ENCODE data around the gene FAM174C.

The FAM174C gene

GRCh38 chr19:1291761-1292418 is 16.6 kb downstream of the FAM174C start:
- in situ Hi-C loops (cut with MboI; ENCODE audit: low sequenced_read_pairs): no loop called here

GRCh38 chr19:1292419-1293151 is 17.3 kb downstream of the FAM174C start:
- Histone ChIP-seq H3K36me3 (replicated peaks) (no peaks in the 10 kb centered on the region), H3K9me3 (no peaks in the 10 kb centered on the region), H3K4me1 (peaks cover 4% of the 10 kb centered on the region; the same call in 1 of the 2 replicates), H3K4me3 (no peak overlapping the region), H3K27me3 (ENCODE audit: low read depth) (no peaks in the 10 kb centered on the region)
- no peak for DNase-seq (ENCODE audit: low spot score in 2 of 2)
- in situ Hi-C loops (cut with MboI; ENCODE audit: low sequenced_read_pairs): no loop called here

More at GRCh38 chr19:1291761-1292418, 16.6 kb downstream of the FAM174C start:
- Histone ChIP-seq H3K27me3 (ENCODE audit: low read depth) (no peaks in the 10 kb centered on the region), H3K4me1 (peaks cover 10% of the 10 kb centered on the region; the same call in 1 of the 2 replicates), H3K36me3 (replicated peaks) (no peaks in the 10 kb centered on the region), H3K4me3 (no peak overlapping the region), H3K9me3 (no peaks in the 10 kb centered on the region)
- no peak for DNase-seq (ENCODE audit: low spot score in 2 of 2)

GRCh38 chr19:1293782-1294604 is 18.7 kb downstream of the FAM174C start:
- Histone ChIP-seq H3K9me3 (no peaks in the 10 kb centered on the region), H3K4me1 (peaks cover 4% of the 10 kb centered on the region; the same call in 1 of the 2 replicates), H3K36me3 (replicated peaks) (no peaks in the 10 kb centered on the region; the same call in 1 of the 2 replicates), H3K27me3 (ENCODE audit: low read depth) (no peaks in the 10 kb centered on the region), H3K4me3 (no peak overlapping the region)
- DNase-seq (ENCODE audit: low spot score in 2 of 2): no peak
- in situ Hi-C loops (cut with MboI; ENCODE audit: low sequenced_read_pairs): no loop called here

- in situ Hi-C loops (cut with MboI; ENCODE audit: low sequenced_read_pairs): no loop called here
- Histone ChIP-seq H3K4me3 (no peak overlapping the region), H3K4me1 (peaks cover 4% of the 10 kb centered on the region; the same call in 1 of the 2 replicates), H3K9me3 (no peaks in the 10 kb centered on the region), H3K36me3 (replicated peaks) (no peaks in the 10 kb centered on the region; the same call in 1 of the 2 replicates), H3K27me3 (ENCODE audit: low read depth) (no peaks in the 10 kb centered on the region)
- no peak for DNase-seq (ENCODE audit: low spot score in 2 of 2)
Observed at GRCh38 chr19:1294688-1295087, 19.4 kb downstream of the FAM174C start.

- Histone ChIP-seq H3K27me3 (ENCODE audit: low read depth) (no peaks in the 10 kb centered on the region), H3K4me1 (peaks cover 4% of the 10 kb centered on the region; the same call in 1 of the 2 replicates), H3K36me3 (replicated peaks) (no peaks in the 10 kb centered on the region; the same call in 1 of the 2 replicates), H3K9me3 (no peaks in the 10 kb centered on the region), H3K4me3 (no peak overlapping the region)
- peak in 1 of 2 experiments; percentile 72 for DNase-seq (ENCODE audit: low spot score in 2 of 2)
- in situ Hi-C loops (cut with MboI; ENCODE audit: low sequenced_read_pairs): no loop called here
Observed at GRCh38 chr19:1295169-1296012, 20.1 kb downstream of the FAM174C start.

GRCh38 chr19:1296078-1296477 is 20.7 kb downstream of the FAM174C start:
- in situ Hi-C loops (cut with MboI; ENCODE audit: low sequenced_read_pairs): no loop called here
- no peaks in the 10 kb centered on the region for H3K27me3 ChIP-seq (ENCODE audit: low read depth)

GRCh38 chr19:1296575-1297271 is 21.4 kb downstream of the FAM174C start:
- H3K9me3 ChIP-seq: no peaks in the 10 kb centered on the region
- in situ Hi-C loops (cut with MboI; ENCODE audit: low sequenced_read_pairs): no loop called here
- peaks cover 4% of the 10 kb centered on the region; the same call in 1 of the 2 replicates for H3K4me1 ChIP-seq
- no peaks in the 10 kb centered on the region for H3K27me3 ChIP-seq (ENCODE audit: low read depth)
- H3K36me3 ChIP-seq (replicated peaks): no peaks in the 10 kb centered on the region; the same call in 1 of the 2 replicates
- DNase-seq (ENCODE audit: low spot score in 2 of 2): no peak
- H3K4me3 ChIP-seq: no peak overlapping the region

More at GRCh38 chr19:1296078-1296477, 20.7 kb downstream of the FAM174C start:
- peaks cover 4% of the 10 kb centered on the region; the same call in 1 of the 2 replicates for H3K4me1 ChIP-seq
- H3K9me3 ChIP-seq: no peaks in the 10 kb centered on the region
- no peak overlapping the region for H3K4me3 ChIP-seq
- no peaks in the 10 kb centered on the region; the same call in 1 of the 2 replicates for H3K36me3 ChIP-seq (replicated peaks)
- DNase-seq (ENCODE audit: low spot score in 2 of 2): no peak

- H3K4me3 ChIP-seq: no peak overlapping the region
- H3K36me3 ChIP-seq (replicated peaks): no peaks in the 10 kb centered on the region; the same call in 1 of the 2 replicates
- no peaks in the 10 kb centered on the region for H3K27me3 ChIP-seq (ENCODE audit: low read depth)
- peaks cover 4% of the 10 kb centered on the region; the same call in 1 of the 2 replicates for H3K4me1 ChIP-seq
- in situ Hi-C loops (cut with MboI; ENCODE audit: low sequenced_read_pairs): no loop called here
- DNase-seq (ENCODE audit: low spot score in 2 of 2): no peak
- H3K9me3 ChIP-seq: no peaks in the 10 kb centered on the region
Observed at GRCh38 chr19:1298235-1298634, 22.9 kb downstream of the FAM174C start.

- in situ Hi-C loops (cut with MboI; ENCODE audit: low sequenced_read_pairs): no loop called here
- no peak for DNase-seq (ENCODE audit: low spot score in 2 of 2)
- Histone ChIP-seq H3K4me1 (peaks cover 4% of the 10 kb centered on the region; the same call in 1 of the 2 replicates), H3K27me3 (ENCODE audit: low read depth) (no peaks in the 10 kb centered on the region), H3K36me3 (replicated peaks) (no peaks in the 10 kb centered on the region; the same call in 1 of the 2 replicates), H3K9me3 (no peaks in the 10 kb centered on the region), H3K4me3 (no peak overlapping the region)
Observed at GRCh38 chr19:1299801-1300200, 24.5 kb downstream of the FAM174C start.

- H3K27me3 ChIP-seq (ENCODE audit: low read depth): no peaks in the 10 kb centered on the region
- H3K36me3 ChIP-seq (replicated peaks): no peaks in the 10 kb centered on the region; the same call in 1 of the 2 replicates
- in situ Hi-C loops (cut with MboI; ENCODE audit: low sequenced_read_pairs): no loop called here
- no peaks in the 10 kb centered on the region; the same call in 1 of the 2 replicates for H3K4me1 ChIP-seq
- DNase-seq (ENCODE audit: low spot score in 2 of 2): no peak
- H3K9me3 ChIP-seq: no peaks in the 10 kb centered on the region
- H3K4me3 ChIP-seq: no peak overlapping the region
Observed at GRCh38 chr19:1300744-1301490, 25.6 kb downstream of the FAM174C start.

- Histone ChIP-seq H3K9me3 (no peaks in the 10 kb centered on the region), H3K27me3 (ENCODE audit: low read depth) (no peaks in the 10 kb centered on the region), H3K36me3 (replicated peaks) (no peaks in the 10 kb centered on the region; the same call in 1 of the 2 replicates), H3K4me1 (no peaks in the 10 kb centered on the region; the same call in 1 of the 2 replicates), H3K4me3 (no peak overlapping the region)
- in situ Hi-C loops (cut with MboI; ENCODE audit: low sequenced_read_pairs): no loop called here
- no peak for DNase-seq (ENCODE audit: low spot score in 2 of 2)
Observed at GRCh38 chr19:1302533-1303239, 27.4 kb downstream of the FAM174C start.
